ENCODE results near the gene DAB2. TPM values are rescaled to one million over a fixed set of nuclear protein-coding genes. Genes with fewer than 3 reads are reported as not detected.
A peak's percentile ranks its signal among the peaks of the same experiment; 100 is the strongest.

DAB2 gene
- total and polyA plus RNA-seq, 2 donors (not counting 1 experiment from before 2014, with no cell fraction given), result 217 to 538 TPM

DNA sequence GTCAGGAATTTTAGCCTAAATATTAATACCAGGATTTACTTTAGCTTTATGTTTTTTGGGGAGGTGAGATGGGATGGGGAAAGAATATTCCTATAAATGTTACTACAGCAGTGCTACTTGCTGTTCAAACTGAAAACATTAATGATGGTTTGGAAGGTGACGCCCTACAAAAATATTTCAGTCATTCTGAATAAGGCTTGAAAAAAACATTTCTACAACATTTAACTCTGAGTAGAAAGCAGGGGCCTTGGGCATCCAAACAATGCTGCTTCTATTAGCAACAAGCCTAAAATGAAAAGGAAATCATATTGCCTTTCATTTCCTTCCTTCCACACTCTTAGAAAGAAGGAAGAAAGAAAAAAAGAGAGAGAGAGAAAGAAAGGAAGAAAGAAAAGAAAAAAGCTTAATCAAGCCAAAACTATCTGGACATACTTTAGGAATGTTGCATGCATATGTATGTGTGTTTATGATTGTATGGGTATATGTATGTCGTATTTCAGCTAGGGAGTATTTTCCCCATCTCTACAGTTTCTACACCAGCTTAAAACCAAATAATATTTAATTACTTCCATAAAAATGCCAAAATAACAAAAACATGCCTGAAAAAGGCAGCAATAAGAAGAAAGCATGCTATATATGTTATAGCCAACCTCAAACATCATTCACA lies 16.3 kb upstream of the DAB2 start:
- Histone ChIP-seq H3K36me3 (ENCODE audit: control insufficient read depth, insufficient read depth, low read length) (no peaks in the 10 kb centered on the region), H3K79me2 (ENCODE audit: control insufficient read depth, insufficient read depth, low read length) (no peaks in the 10 kb centered on the region), H3K4me2 (ENCODE audit: extremely low read depth, insufficient read depth, low read length) (no peak overlapping the region), H3K9ac (ENCODE audit: insufficient read depth, low read length) (no peak overlapping the region), H3K4me1 (ENCODE audit: control insufficient read depth, extremely low read depth, insufficient read depth, low read length) (peaks cover 2% of the 10 kb centered on the region), H3K4me3 (replicated peaks in 1 of 4; ENCODE audit: control extremely low read depth in 1 of 4, insufficient read depth in 1 of 4, low read depth in 3 of 4, low read length in 4 of 4) (no peak overlapping the region), H3K27ac (ENCODE audit: insufficient read depth, low read length) (no peak overlapping the region), H4K20me1 (ENCODE audit: control insufficient read depth, extremely low read depth, insufficient read depth, low read length) (no peaks in the 10 kb centered on the region), H3K27me3 (ENCODE audit: control insufficient read depth, insufficient read depth, low read length) (no peaks in the 10 kb centered on the region), H3K9me3 (ENCODE audit: control insufficient read depth, insufficient read depth, low read depth, low read length) (no peaks in the 10 kb centered on the region), H2AFZ (ENCODE audit: low read length) (no peak overlapping the region)
- no peak for TF ChIP-seq EZH2 (IDR thresholded peaks at IDR 0.05; ENCODE audit: low read length, missing control alignments)
- TF ChIP-seq, protein P1, sequence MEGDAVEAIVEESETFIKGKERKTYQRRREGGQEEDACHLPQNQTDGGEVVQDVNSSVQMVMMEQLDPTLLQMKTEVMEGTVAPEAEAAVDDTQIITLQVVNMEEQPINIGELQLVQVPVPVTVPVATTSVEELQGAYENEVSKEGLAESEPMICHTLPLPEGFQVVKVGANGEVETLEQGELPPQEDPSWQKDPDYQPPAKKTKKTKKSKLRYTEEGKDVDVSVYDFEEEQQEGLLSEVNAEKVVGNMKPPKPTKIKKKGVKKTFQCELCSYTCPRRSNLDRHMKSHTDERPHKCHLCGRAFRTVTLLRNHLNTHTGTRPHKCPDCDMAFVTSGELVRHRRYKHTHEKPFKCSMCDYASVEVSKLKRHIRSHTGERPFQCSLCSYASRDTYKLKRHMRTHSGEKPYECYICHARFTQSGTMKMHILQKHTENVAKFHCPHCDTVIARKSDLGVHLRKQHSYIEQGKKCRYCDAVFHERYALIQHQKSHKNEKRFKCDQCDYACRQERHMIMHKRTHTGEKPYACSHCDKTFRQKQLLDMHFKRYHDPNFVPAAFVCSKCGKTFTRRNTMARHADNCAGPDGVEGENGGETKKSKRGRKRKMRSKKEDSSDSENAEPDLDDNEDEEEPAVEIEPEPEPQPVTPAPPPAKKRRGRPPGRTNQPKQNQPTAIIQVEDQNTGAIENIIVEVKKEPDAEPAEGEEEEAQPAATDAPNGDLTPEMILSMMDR (conservative IDR thresholded peaks at IDR 0.05 in 1 of 2, IDR thresholded peaks at IDR 0.05 in 1 of 2; ENCODE audit: low read depth in 1 of 2, low read length in 2 of 2), result no peak
- DNase-seq (ENCODE audit: low read depth in 2 of 2), result no peak

DNA sequence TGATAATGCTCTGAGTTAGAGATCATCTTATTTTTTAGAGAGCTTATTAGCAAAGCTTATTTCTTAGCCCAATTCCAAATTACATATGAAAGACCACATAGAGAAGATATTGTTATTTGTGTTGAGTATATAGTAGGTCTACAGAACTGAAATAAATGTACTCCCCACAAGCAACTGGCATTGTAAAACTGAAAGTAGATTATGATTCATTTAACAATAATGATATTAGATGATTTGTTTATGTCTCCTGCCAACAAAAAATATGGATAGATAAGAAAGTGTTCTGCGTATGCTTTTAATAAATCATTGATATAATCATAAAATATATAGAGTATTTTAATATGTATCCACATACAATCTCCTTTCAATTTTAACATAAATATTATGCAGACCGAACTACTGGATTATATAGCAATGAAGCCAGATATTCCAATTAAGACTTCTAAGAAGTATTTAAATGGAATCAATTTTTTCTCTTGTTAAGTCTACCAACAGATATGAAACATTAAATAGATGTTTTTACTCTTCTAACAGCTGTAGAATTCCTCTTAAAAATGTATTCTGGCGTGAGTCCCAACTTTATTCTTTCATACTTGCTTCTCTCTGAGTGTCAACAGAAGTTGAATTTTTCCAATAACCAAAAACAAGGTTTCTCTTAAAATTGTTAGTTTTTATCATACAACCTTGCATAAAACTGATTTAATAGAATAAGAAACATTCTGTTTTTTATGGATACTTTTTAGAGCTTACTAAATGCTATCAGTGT lies 15.6 kb upstream of the DAB2 start:
- Histone ChIP-seq H3K4me2 (ENCODE audit: extremely low read depth, insufficient read depth, low read length) (peak overlapping the region; percentile 64), H3K27ac (ENCODE audit: insufficient read depth, low read length) (no peak overlapping the region), H3K4me3 (replicated peaks in 1 of 4; ENCODE audit: control extremely low read depth in 1 of 4, insufficient read depth in 1 of 4, low read depth in 3 of 4, low read length in 4 of 4) (no peak overlapping the region), H3K4me1 (ENCODE audit: control insufficient read depth, extremely low read depth, insufficient read depth, low read length) (peaks cover 2% of the 10 kb centered on the region), H3K9me3 (ENCODE audit: control insufficient read depth, insufficient read depth, low read depth, low read length) (no peaks in the 10 kb centered on the region), H3K79me2 (ENCODE audit: control insufficient read depth, insufficient read depth, low read length) (no peaks in the 10 kb centered on the region), H4K20me1 (ENCODE audit: control insufficient read depth, extremely low read depth, insufficient read depth, low read length) (no peaks in the 10 kb centered on the region), H2AFZ (ENCODE audit: low read length) (no peak overlapping the region), H3K9ac (ENCODE audit: insufficient read depth, low read length) (no peak overlapping the region), H3K36me3 (ENCODE audit: control insufficient read depth, insufficient read depth, low read length) (no peaks in the 10 kb centered on the region), H3K27me3 (ENCODE audit: control insufficient read depth, insufficient read depth, low read length) (no peaks in the 10 kb centered on the region)
- DNase-seq (ENCODE audit: low read depth in 2 of 2), result no peak
- no peak for TF ChIP-seq EZH2 (IDR thresholded peaks at IDR 0.05; ENCODE audit: low read length, missing control alignments)
- TF ChIP-seq, protein P1 (conservative IDR thresholded peaks at IDR 0.05 in 1 of 2, IDR thresholded peaks at IDR 0.05 in 1 of 2; ENCODE audit: low read depth in 1 of 2, low read length in 2 of 2), result no peak

DNA sequence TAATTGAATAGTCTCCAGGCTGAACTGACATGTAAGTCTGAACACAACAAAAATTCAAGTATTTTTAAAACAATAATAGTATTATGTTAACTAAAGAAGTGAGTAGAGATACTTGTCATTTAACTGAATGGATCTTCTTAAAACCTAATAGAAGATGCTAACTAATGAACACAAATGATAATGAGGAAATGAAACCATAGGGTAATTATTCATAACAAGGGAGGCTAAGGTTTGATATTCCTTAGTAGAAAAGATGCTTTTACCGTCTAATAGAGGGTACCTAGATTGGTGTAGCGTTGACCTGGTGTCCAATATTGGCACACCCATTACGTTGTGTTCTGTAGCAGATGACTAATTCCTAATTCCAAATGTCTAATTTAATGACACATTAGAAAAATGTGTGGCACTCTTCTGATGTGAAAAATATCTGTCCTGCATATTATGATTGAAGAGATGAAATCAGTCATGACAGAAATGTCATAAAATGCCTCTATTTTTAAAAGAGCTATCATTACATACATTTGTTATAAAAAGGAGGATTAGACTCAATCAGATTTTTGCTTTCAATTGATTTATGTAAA lies 14.9 kb upstream of the DAB2 start:
- Histone ChIP-seq H3K9ac (ENCODE audit: insufficient read depth, low read length) (no peak overlapping the region), H3K79me2 (ENCODE audit: control insufficient read depth, insufficient read depth, low read length) (no peaks in the 10 kb centered on the region), H3K27ac (ENCODE audit: insufficient read depth, low read length) (no peak overlapping the region), H4K20me1 (ENCODE audit: control insufficient read depth, extremely low read depth, insufficient read depth, low read length) (no peaks in the 10 kb centered on the region), H3K4me1 (ENCODE audit: control insufficient read depth, extremely low read depth, insufficient read depth, low read length) (peaks cover 2% of the 10 kb centered on the region), H3K4me3 (replicated peaks in 1 of 4; ENCODE audit: control extremely low read depth in 1 of 4, insufficient read depth in 1 of 4, low read depth in 3 of 4, low read length in 4 of 4) (no peak overlapping the region), H2AFZ (ENCODE audit: low read length) (no peak overlapping the region), H3K9me3 (ENCODE audit: control insufficient read depth, insufficient read depth, low read depth, low read length) (no peaks in the 10 kb centered on the region), H3K36me3 (ENCODE audit: control insufficient read depth, insufficient read depth, low read length) (no peaks in the 10 kb centered on the region), H3K4me2 (ENCODE audit: extremely low read depth, insufficient read depth, low read length) (no peak overlapping the region), H3K27me3 (ENCODE audit: control insufficient read depth, insufficient read depth, low read length) (no peaks in the 10 kb centered on the region)
- TF ChIP-seq EZH2 (IDR thresholded peaks at IDR 0.05; ENCODE audit: low read length, missing control alignments), result no peak
- TF ChIP-seq, protein P1 (conservative IDR thresholded peaks at IDR 0.05 in 1 of 2, IDR thresholded peaks at IDR 0.05 in 1 of 2; ENCODE audit: low read depth in 1 of 2, low read length in 2 of 2), result no peak
- DNase-seq (ENCODE audit: low read depth in 2 of 2), result no peak

Data from fibroblast of lung (primary cell).